HepG2 (cell line): ENCODE data around the gene NCOA7. TPM values are rescaled to one million over a fixed set of nuclear protein-coding genes. Genes with fewer than 3 reads are reported as not detected.

Experiments used
- FOXJ3 ChIP-seq: sonication (generic); formaldehyde crosslinking; IDR thresholded peaks from 2 replicates; pipeline ENCODE4 v1.4.0; 2020; ENCODE audit warnings: missing genetic modification reagents, mild to moderate bottlenecking, borderline replicate concordance
- HDAC6 ChIP-seq: fragments of 200-600 bp; sonication (generic); IDR thresholded peaks from 2 replicates; pipeline ENCODE4 v1.7.0; 2017; ENCODE audit warnings: mild to moderate bottlenecking, antibody characterized with exemption, low read length, low read depth
- MEIS1 ChIP-seq: sonication (generic); formaldehyde crosslinking; IDR thresholded peaks from 2 replicates; pipeline ENCODE4 v1.9.0; 2021; ENCODE audit warnings: mild to moderate bottlenecking, missing genetic modification reagents, moderate library complexity, borderline replicate concordance
- NR1H2 ChIP-seq: sonication (generic); formaldehyde crosslinking; IDR thresholded peaks from 2 replicates; pipeline ENCODE4 v1.8.1; 2022; ENCODE audit warnings: low read depth, missing genetic modification reagents, borderline replicate concordance
- PAF1 ChIP-seq: IDR thresholded peaks from 2 replicates; pipeline ENCODE4 v1.6.1; 2016; ENCODE audit warnings: missing genetic modification reagents, missing compliant biosample characterization
- PHF5A ChIP-seq: IDR thresholded peaks from one replicate; pipeline ENCODE4 v1.6.1; 2018; ENCODE audit warnings: low read depth, missing genetic modification reagents; ENCODE audit not compliant: unreplicated experiment
- POLR2G ChIP-seq: fragments of 200-400 bp; formaldehyde crosslinking; IDR thresholded peaks from 2 replicates; pipeline ENCODE4 v1.6.1; 2018; ENCODE audit warnings: mild to moderate bottlenecking, low read depth, low read length, moderate library complexity
- RARG ChIP-seq: sonication (generic); formaldehyde crosslinking; IDR thresholded peaks from 2 replicates; pipeline ENCODE4 v1.4.0; 2020; ENCODE audit warnings: low read depth, mild to moderate bottlenecking, missing genetic modification reagents
- RELA ChIP-seq: sonication (generic); formaldehyde crosslinking; IDR thresholded peaks from 2 replicates; pipeline ENCODE4 v1.4.0; 2020; ENCODE audit warnings: missing genetic modification reagents
- ZFYVE20 ChIP-seq: sonication (generic); formaldehyde crosslinking; IDR thresholded peaks from 2 replicates; pipeline ENCODE4 v1.8.0; 2023; ENCODE audit warnings: low read depth, mild to moderate bottlenecking, moderate library complexity, missing genetic modification reagents, borderline replicate concordance
- ZMYM2 ChIP-seq: sonication (generic); formaldehyde crosslinking; IDR thresholded peaks from 2 replicates; pipeline ENCODE4 v1.8.0; 2022; ENCODE audit warnings: mild to moderate bottlenecking, missing genetic modification reagents
- ZNF30 ChIP-seq: sonication (generic); formaldehyde crosslinking; IDR thresholded peaks from 2 replicates; pipeline ENCODE4 v1.5.0; 2020; ENCODE audit warnings: mild to moderate bottlenecking, missing genetic modification reagents
- ZSCAN22 ChIP-seq: sonication (generic); formaldehyde crosslinking; IDR thresholded peaks from 2 replicates; pipeline ENCODE4 v1.4.0; 2020; ENCODE audit warnings: mild to moderate bottlenecking, missing genetic modification reagents
- polyA plus RNA-seq, 8 experiments: library from polyadenylated mRNA; depleted of rRNA in 3 of 8; stranded (reverse) in 7 of 8; unstranded in 1 of 8; fragments of >200 nt; fragmentation: Illumina TruSeq in 4 of 8; extraction: Trizol in 4 of 8; gene quantifications; 2 replicates each; pipeline versions ENCODE4 v1.2.1 to v1.2.3, GENCODE V29; 2011 to 2016; ENCODE audit warnings: low read depth in 4 of 8, missing spikeins in 1 of 8, mixed read lengths in 1 of 8; ENCODE audit not compliant: insufficient read depth in 1 of 8
- total RNA-seq, 5 experiments: library from RNA; depleted of rRNA; stranded (reverse); fragments of >200 nt; fragmentation: Illumina TruSeq; extraction: Trizol; gene quantifications; 2 replicates each; pipeline ENCODE4 v1.2.3, GENCODE V29; 2016; ENCODE audit warnings: low read depth in 1 of 5
- TF ChIP-seq, protein P1 (sequence below): sonication (generic); formaldehyde crosslinking; IDR thresholded peaks from 2 replicates; pipeline ENCODE4 v1.8.0; 2023; ENCODE audit warnings: mild to moderate bottlenecking, missing genetic modification reagents
- TF ChIP-seq, protein P2 (sequence below): sonication (generic); formaldehyde crosslinking; IDR thresholded peaks from 2 replicates; pipeline ENCODE4 v1.8.1; 2022; ENCODE audit warnings: mild to moderate bottlenecking, missing genetic modification reagents
- TF ChIP-seq, protein P3 (sequence below): IDR thresholded peaks from 2 replicates; pipeline ENCODE4 v1.6.1; 2016
- TF ChIP-seq, protein P4 (sequence below): IDR thresholded peaks from 2 replicates; pipeline ENCODE4 v1.4.0; 2020; ENCODE audit warnings: mild to moderate bottlenecking, missing genetic modification reagents

NCOA7 gene
- total and polyA plus RNA-seq, 2 of the 13 experiments (the other 11 are each of a cell fraction or from before 2014, with no cell fraction given): 13.6 to 20.8 TPM

DNA sequence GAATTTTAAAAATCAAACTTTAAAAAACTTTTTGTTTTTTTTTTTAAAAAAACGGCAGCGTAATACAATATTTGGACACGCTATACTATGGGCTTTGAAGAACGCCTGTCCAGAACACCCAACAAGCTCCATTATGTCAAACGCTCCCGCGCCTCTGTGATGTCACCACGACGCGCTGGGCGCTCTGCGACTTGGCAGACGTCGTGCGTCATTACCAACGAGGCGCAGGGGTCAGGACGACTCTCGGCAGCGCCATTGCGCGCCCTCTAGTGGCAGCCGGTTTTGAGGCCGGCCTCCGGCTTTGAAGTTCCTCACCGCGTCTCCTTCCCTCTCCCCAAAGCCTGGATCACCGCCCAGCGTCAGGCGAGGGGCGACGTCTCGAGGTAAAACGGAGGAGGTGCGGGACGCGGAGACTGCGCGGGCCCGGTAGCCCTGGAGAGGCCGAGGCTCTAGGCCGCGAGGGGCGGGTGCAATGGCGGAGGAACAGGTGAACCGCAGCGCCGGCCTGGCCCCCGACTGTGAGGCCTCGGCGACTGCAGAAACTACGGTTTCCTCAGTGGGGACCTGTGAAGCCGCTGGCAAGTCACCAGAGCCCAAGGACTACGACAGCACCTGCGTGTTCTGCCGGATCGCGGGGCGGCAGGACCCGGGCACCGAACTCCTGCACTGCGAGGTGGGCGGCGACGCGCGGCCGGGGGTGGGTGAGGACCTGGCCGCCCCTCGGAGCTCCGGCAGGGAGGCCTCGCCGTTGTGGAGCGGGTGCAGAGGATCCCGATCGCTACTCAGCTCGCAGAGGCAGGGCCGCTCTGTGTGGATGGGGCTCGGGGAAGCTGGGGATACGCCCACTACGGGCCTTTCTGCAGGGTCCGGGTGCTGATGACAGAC lies 166.0 kb downstream of the NCOA7 start, which contains the start of gene HINT3 (continued):
- TF ChIP-seq RELA (peak; percentile 93), RARG (CRISPR knock-in tag) (no peak), PAF1 (no peak), POLR2G (peak; percentile 77; the same call in 1 of the 2 replicates), ZMYM2 (CRISPR knock-in tag) (peak; percentile 86), MEIS1 (CRISPR knock-in tag) (0 out of 2 replicates have a peak, but pooled peaks have one; percentile 30), ZNF30 (CRISPR knock-in tag) (peak; percentile 86; the same call in 1 of the 2 replicates), HDAC6 (no peak), ZSCAN22 (no peak), PHF5A (CRISPR knock-in tag) (peak; percentile 72), NR1H2 (CRISPR knock-in tag) (peak; percentile 89; the same call in 1 of the 2 replicates), FOXJ3 (CRISPR knock-in tag) (peak; percentile 89), ZFYVE20 (CRISPR knock-in tag) (no peak)
- TF ChIP-seq, protein P1, sequence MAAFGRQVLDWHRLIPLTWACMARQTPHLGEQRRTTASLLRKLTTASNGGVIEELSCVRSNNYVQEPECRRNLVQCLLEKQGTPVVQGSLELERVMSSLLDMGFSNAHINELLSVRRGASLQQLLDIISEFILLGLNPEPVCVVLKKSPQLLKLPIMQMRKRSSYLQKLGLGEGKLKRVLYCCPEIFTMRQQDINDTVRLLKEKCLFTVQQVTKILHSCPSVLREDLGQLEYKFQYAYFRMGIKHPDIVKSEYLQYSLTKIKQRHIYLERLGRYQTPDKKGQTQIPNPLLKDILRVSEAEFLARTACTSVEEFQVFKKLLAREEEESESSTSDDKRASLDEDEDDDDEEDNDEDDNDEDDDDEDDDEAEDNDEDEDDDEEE (CRISPR knock-in tag): 0 out of 2 replicates have a peak, but pooled peaks have one; percentile 86
- TF ChIP-seq, protein P2, sequence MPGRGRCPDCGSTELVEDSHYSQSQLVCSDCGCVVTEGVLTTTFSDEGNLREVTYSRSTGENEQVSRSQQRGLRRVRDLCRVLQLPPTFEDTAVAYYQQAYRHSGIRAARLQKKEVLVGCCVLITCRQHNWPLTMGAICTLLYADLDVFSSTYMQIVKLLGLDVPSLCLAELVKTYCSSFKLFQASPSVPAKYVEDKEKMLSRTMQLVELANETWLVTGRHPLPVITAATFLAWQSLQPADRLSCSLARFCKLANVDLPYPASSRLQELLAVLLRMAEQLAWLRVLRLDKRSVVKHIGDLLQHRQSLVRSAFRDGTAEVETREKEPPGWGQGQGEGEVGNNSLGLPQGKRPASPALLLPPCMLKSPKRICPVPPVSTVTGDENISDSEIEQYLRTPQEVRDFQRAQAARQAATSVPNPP (CRISPR knock-in tag): peak; percentile 93; the same call in 1 of the 2 replicates
- TF ChIP-seq, protein P3, sequence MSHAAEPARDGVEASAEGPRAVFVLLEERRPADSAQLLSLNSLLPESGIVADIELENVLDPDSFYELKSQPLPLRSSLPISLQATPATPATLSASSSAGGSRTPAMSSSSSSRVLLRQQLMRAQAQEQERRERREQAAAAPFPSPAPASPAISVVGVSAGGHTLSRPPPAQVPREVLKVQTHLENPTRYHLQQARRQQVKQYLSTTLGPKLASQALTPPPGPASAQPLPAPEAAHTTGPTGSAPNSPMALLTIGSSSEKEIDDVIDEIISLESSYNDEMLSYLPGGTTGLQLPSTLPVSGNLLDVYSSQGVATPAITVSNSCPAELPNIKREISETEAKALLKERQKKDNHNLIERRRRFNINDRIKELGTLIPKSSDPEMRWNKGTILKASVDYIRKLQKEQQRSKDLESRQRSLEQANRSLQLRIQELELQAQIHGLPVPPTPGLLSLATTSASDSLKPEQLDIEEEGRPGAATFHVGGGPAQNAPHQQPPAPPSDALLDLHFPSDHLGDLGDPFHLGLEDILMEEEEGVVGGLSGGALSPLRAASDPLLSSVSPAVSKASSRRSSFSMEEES: 0 out of 2 replicates have a peak, but pooled peaks have one; percentile 40
- TF ChIP-seq, protein P4, sequence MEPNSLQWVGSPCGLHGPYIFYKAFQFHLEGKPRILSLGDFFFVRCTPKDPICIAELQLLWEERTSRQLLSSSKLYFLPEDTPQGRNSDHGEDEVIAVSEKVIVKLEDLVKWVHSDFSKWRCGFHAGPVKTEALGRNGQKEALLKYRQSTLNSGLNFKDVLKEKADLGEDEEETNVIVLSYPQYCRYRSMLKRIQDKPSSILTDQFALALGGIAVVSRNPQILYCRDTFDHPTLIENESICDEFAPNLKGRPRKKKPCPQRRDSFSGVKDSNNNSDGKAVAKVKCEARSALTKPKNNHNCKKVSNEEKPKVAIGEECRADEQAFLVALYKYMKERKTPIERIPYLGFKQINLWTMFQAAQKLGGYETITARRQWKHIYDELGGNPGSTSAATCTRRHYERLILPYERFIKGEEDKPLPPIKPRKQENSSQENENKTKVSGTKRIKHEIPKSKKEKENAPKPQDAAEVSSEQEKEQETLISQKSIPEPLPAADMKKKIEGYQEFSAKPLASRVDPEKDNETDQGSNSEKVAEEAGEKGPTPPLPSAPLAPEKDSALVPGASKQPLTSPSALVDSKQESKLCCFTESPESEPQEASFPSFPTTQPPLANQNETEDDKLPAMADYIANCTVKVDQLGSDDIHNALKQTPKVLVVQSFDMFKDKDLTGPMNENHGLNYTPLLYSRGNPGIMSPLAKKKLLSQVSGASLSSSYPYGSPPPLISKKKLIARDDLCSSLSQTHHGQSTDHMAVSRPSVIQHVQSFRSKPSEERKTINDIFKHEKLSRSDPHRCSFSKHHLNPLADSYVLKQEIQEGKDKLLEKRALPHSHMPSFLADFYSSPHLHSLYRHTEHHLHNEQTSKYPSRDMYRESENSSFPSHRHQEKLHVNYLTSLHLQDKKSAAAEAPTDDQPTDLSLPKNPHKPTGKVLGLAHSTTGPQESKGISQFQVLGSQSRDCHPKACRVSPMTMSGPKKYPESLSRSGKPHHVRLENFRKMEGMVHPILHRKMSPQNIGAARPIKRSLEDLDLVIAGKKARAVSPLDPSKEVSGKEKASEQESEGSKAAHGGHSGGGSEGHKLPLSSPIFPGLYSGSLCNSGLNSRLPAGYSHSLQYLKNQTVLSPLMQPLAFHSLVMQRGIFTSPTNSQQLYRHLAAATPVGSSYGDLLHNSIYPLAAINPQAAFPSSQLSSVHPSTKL (CRISPR knock-in tag): peak; percentile 80
